ENCODE results near the gene SH3BP5.

The SH3BP5 gene

GRCh38 chr3:15325228-15325627, 7.2 kb downstream of the SH3BP5 start:
- no peak for DNase-seq (ENCODE audit: low spot score)

GRCh38 chr3:15324379-15324808, 8.0 kb downstream of the SH3BP5 start:
- DNase-seq (ENCODE audit: low spot score), result no peak

DNA sequence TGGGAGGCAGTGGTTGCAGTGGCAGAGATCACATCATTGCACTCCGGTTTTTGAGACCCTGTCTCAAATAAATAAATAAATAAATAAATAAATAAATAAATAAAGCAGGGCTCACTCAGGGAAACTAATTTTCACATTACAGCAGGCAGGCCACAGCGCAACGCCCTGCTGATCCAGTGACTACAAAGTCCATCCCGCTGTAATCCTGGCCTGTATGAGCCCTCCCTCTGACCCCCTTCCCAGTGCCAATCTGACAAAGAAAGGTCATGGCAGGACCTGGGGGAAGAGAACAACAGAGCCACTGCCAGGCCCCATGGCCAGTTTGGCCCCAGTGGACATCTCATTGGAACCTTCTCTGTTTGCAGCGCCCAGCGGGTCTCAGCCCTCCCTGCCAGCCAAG, 9.3 kb downstream of the SH3BP5 start:
- DNase-seq (ENCODE audit: low spot score), result no peak

DNA sequence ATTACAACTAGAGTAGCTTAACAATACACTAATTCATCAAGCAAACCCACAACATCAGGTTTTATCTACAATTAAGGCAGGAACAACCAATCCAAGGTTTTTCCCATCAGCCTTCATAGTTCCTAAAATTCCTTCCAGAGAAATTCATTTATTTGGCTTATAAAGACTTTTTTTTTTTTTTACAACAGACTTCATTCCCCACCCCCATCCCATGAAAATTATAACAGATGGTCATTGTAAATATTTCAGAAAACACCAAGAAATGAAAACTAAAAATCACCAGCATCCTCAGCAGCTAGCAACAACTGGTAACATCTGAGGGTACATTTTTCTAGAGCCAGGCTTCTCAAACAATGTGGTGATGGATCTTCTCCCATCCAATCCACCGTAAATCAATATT, 11.0 kb downstream of the SH3BP5 start:
- DNase-seq (ENCODE audit: low spot score), result no peak

DNA sequence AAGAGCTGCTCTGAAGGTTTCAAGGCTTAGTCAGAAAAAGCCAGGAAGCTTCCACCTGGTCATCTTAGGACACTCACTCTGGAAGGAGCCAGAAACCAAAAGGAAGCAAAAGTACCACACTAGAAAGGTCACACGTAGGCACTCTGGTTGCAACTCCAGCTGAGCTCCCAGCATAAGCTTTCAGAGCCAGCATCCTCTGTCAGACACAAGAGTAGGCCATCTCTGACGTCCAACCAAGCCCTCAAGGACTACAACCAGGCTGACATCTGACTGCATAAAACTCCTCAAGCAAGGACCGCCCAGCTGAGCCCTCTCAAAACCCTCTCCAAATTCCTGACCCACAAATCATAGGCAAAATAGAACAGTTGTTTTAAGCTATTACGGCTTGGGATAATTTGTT, 12.8 kb downstream of the SH3BP5 start:
- DNase-seq (ENCODE audit: low spot score), result no peak

- DNase-seq (ENCODE audit: low spot score), result no peak
These were observed 13.2 kb downstream of the SH3BP5 start for GRCh38 chr3:15319136-15319535.

DNA sequence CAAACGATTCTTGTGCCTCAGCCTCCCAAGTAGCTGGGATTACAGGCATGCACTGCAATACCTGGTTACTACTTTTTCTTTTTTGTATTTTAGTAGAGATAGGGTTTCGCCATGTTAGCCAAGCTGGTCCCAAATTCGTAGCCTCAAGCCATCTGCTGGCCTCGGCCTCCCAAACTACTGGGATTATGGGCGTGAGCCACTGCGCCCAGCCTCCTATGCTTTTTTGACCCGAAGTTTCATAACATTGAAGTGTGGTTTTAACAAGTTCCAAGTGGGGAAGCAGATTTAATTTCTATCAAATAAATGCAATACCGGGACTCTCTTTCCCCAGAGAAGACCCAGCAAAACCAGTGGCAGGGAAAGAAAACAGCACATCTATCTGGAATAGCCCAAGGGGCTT, 13.7 kb downstream of the SH3BP5 start:
- no peak for DNase-seq (ENCODE audit: low spot score)

DNA sequence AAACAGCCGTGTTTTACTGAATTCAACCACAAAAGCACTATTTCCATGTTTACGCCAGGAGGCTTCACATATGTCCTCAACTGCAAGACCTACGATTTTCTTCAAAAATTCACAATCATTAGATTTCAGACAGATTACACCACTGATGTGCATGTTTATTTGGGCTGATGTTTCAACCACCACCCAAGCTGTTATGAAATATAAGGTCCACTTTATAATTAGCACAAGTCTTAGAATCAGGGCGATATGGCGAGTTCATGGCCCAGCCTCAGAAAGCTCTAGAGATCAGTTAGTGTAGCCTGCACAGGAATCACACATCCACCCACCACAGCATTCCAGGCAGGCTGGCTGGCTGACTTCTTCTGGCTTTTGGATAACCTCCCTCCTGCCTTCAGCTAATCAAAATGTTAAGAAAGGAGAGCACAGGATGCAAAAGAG, 15.4 kb downstream of the SH3BP5 start:
- DNase-seq (ENCODE audit: low spot score), result no peak

DNA sequence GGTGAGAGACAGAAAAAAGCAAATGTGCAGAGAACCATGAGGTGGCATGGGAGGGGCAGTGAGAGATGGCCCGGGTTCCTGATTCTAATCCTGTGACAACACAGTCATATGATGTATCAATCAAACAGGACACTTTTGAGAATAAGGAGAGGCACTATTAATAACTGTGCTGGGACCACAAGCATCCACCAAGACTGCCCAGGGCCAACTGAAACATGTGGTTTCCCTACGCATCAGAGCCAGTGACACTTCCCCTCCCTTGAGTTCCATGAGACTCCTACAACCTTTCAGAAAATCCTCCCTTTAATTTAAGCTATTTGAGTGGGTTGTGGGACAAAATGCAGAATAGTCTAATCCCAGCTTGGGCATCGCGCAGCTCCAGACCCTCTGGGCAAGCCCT, 17.4 kb downstream of the SH3BP5 start:
- DNase-seq (ENCODE audit: low spot score), result no peak

DNA sequence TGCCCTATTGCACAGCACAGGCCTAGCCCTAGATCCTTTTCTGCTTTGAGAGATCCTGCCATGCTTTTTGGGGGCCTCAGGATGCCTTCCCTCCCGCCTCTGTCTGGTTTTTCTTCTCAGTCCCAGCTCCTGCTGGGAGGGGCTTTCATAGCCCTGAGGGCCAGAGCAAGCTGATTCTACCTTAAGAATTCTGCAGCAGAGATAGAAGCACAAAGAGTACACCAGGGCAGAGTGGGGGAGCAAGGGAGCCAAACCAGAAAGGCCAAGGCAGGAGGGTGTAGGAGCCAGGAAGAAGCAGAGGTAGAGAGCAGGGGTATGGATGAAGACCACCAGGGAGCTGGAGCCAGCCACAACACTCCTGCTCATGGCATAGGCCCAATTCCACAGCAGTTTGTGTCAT, 18.1 kb downstream of the SH3BP5 start:
- no peak for DNase-seq (ENCODE audit: low spot score)

DNA sequence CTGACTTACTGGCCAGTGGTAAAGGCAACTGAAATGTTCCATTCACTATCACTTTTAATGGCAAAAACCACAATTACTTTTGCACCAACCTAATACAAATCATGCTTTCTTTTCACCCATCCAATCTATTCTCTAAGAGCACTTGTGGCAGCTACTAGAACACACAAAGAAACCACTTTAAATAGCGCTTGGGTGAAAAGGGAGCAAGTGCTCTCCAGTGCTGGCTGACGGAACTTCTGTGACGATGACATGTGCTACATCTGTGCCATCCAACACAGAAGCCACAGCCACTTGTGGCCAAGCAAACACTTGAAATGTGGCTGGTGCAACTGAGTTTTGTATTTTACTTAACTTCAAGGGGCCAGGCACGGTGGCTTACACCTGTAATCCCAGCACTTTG, 18.9 kb downstream of the SH3BP5 start:
- no peak for DNase-seq (ENCODE audit: low spot score)

DNA sequence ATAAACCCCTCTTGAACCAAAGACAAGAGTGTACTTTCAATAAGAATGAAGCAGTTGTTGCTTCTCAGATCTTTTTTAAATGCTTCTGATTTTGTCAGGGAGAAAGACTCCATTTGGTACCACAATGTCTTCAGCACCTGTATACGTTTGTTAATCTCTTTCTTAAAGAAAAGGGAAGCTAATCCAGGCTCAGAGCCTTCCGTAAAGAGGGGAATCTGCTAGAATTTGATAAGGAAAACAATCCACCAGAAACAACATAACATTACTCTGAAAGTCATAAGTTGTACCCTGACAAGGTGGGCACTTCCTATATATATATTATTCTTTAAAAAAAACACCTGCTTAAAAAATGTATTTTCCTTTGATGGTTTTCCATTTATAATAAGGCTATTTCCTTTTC, 19.8 kb downstream of the SH3BP5 start:
- DNase-seq (ENCODE audit: low spot score), result no peak

DNA sequence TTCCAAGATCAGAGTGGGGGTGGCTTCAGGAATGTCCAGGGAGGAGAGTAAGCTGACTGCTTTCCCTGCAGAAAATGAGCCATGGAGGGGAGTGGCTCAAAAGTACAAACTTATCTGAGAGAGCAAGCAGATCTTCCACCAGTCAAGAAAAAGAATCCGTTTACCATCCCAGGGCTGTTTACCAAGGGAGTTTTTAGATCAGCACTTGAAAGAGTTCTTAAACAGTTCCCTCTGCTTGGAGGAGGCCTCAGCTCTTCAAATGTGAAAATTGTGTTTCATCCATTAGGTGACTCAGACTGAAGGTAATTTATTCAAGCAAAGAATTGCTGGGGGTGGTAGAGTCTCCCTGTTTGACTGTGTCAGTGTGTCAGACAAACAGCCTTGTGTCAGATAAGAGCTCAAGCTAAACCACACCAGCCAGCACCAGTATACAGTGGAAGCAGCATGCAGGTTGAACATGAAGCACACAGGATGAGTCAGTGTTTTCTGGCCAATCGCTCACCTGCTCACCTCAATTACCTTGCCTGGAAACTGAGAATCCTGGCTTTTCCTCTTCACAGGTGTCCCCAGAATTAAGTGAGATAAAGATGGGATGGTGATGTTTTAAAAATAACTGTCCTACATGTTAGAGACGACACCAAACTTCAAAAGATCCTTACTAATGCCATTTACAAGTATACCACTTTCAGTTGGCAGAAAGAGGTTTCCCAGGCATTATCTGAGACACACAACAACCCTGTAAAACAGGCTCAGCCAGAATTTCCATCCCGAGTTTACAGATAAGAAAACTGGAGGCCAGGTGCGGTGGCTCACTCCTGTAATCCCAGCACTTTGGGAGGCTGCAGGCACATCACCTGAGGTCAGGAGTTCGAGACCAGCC, 21.7 kb downstream of the SH3BP5 start:
- no peak for DNase-seq (ENCODE audit: low spot score)

DNA sequence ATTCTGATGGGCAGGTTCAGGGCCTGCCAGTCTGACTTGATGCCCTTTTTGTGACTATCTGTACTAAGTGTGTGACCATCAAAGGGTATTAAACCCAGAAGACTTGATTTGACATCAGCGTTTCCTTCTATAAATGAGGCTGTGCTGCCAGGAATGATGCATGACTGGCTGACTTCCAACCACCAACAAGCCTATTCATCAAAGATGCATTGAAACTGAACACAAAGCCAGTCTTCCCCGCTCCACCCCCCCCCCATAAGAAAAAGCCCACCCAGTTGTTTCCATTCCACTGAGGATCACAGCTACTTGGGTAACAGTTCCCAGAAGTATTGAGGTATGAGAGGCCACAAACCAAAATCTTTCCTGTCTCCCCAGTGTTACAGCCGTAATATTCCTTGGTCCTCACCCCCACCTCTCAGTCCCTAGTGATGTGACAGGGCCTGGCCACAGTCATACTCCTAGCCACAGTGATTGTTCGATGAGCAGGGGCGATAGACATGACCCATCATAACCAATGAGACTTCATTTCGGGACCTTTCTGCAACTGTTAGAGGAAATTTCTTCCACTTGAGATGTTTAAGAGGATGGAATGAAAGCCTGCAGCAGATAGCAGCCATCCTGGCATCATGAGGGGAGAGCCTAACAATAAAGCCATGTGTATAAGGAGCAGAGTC, 22.6 kb downstream of the SH3BP5 start:
- no peak for DNase-seq (ENCODE audit: low spot score)

- no peak for DNase-seq (ENCODE audit: low spot score)
These were observed 24.8 kb downstream of the SH3BP5 start for GRCh38 chr3:15307580-15307979.

- no peak for DNase-seq (ENCODE audit: low spot score)
These were observed 25.4 kb downstream of the SH3BP5 start for GRCh38 chr3:15306979-15307359.

- DNase-seq (ENCODE audit: low spot score), result no peak
These were observed 27.0 kb downstream of the SH3BP5 start for GRCh38 chr3:15305359-15305844.

DNA sequence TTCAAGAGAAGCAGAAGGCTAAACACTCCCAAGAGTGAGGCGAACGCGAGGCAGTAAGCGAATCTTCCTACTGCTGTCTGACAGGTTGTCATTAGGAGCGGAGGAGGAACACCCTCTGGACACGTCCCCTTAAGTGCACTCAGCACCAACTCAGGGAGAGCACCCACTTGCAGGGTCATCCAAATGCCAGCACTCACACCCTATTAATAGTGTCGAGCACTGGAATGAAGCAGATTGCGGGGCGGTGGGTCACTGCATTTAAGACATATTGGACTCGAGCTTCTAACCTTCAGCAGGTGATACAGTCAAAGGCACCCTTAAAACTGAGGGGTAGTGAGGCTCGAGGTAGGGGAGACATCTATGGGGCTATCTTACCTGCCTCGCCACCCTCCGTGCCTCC, 28.7 kb downstream of the SH3BP5 start:
- DNase-seq (ENCODE audit: low spot score), result no peak

DNA sequence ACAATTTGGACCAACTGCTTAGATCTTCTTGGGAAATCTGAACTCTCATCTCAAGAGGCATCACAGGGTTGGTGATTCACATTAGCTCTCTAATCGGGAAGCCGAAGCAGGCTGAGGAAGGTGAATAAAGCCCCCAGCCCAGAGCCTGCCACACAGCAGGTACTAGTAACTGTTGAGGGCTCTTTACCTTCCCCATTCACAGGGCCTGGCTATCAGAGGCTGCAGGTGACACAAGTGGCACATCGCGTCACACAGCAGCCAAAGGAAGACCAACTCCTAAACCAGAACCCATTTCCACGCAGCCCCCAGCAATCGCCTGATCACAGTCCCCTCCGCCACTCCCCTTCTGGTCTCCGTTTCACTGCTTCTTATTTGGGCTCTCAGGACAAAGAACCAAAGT, 29.2 kb downstream of the SH3BP5 start:
- no peak for DNase-seq (ENCODE audit: low spot score)

- no peak for DNase-seq (ENCODE audit: low spot score)
These were observed 30.6 kb downstream of the SH3BP5 start for GRCh38 chr3:15301761-15302160.

DNA sequence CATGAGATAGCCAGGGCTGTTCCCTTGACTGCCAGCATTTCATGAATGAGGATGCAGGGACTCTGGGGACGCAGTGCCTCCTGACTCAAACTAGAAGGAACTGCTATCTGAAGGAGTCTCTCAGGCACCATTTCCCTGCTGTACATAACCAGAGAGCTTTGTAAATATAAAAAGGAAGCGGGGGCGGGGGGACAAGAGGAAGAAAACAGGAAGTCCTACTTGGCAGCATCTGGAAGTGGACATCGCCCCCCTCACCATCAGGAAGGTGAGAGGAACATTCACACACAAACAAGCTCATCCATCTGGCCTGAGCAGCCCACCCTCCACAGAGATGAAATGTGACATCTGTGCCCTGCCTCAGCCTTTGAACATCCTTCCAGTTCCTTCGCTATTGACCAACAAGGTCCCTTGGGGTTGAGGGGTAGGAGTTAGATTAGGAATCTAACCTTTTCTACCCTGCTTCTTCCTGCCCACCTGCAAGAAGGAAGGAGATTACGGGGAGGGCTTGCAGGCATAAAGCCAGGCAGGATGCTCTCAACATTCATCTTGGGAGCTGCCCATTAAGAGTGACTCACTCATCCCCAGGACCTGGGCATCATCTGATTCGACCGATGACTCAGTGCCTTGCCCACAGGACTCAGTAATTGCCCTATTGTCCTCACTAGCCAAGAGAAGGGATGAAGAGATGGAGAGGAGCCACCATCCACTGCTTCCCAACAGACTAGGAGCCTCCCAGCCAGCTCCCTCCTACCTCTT, 31.9 kb downstream of the SH3BP5 start:
- DNase-seq (ENCODE audit: low spot score), result no peak

DNA sequence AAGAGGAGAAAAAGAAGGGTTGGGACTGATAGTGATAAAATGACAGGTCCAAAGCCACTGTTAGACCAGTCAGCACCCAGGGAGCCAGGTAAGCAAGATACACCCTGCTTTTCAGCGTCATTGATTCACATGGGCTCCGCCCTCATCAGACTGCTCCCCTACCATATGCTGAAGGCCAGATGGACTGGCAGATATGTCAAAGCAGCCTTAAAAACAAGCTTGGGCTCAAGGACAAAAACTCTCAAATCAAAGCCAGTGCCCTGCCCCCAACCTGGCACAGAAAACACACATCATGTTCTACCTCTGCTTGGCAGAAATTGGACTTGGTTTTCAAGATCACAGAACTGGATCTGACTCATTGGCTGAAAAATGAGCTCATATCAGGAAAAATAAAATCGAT, 33.4 kb downstream of the SH3BP5 start:
- DNase-seq (ENCODE audit: low spot score), result no peak

GRCh38 chr3:15298504-15298903, 33.9 kb downstream of the SH3BP5 start:
- DNase-seq (ENCODE audit: low spot score), result no peak

Measured in hematopoietic multipotent progenitor cell treated with erythropoietin and hydrocortisone succinate and interleukin-3 and kit ligand, for 15 days (in vitro differentiated cells).